ENCODE data around the gene UBE2V1. TPM values are rescaled to one million over a fixed set of nuclear protein-coding genes. Genes with fewer than 3 reads are reported as not detected.
"Not testable (repeated sequence)": the region's sequence is repeated elsewhere in the genome, so short reads cannot be mapped to it uniquely, and the experiment has no call there.

The UBE2V1 gene
- total RNA-seq, 1 experiment from 2014 or later: 212 TPM

DNA sequence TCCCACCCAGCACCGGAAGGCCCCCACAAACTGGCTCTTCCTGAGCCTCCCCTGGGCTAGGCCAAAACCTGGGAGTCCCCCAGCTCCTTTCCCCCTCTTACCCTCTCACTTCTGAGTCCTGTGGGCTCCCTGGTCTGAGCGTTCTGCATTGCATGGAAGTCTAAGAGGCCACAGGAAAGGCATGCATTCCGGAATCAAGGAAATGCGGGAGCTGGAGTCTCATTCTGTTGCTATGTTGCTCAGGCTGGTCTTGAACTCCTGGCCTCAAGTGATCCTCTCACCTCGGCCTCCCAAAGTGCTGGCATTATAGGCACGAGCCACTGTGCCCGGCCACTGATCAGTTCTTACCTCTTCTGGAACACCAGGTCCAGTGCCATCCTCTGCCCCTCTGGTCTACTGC is 45.9 kb downstream of the UBE2V1 start:
- Mint-ChIP-seq H3K27me3 (ENCODE audit: unreplicated experiment) (peaks cover 28% of the 10 kb centered on the region), H3K36me3 (ENCODE audit: insufficient read depth, unreplicated experiment) (no peaks in the 10 kb centered on the region), H3K27ac (ENCODE audit: unreplicated experiment) (no peak overlapping the region), H3K9me3 (ENCODE audit: low read depth, unreplicated experiment) (no peaks in the 10 kb centered on the region), H3K4me3 (ENCODE audit: low read depth, unreplicated experiment) (no peak overlapping the region), H3K4me1 (ENCODE audit: low read depth, unreplicated experiment) (peaks cover 9% of the 10 kb centered on the region)
- no peak for DNase-seq
- intact Hi-C loops (cut with micrococcal nuclease; ENCODE audit: unreplicated experiment): no loop called here
- TF ChIP-seq, protein P1, sequence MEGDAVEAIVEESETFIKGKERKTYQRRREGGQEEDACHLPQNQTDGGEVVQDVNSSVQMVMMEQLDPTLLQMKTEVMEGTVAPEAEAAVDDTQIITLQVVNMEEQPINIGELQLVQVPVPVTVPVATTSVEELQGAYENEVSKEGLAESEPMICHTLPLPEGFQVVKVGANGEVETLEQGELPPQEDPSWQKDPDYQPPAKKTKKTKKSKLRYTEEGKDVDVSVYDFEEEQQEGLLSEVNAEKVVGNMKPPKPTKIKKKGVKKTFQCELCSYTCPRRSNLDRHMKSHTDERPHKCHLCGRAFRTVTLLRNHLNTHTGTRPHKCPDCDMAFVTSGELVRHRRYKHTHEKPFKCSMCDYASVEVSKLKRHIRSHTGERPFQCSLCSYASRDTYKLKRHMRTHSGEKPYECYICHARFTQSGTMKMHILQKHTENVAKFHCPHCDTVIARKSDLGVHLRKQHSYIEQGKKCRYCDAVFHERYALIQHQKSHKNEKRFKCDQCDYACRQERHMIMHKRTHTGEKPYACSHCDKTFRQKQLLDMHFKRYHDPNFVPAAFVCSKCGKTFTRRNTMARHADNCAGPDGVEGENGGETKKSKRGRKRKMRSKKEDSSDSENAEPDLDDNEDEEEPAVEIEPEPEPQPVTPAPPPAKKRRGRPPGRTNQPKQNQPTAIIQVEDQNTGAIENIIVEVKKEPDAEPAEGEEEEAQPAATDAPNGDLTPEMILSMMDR (IDR thresholded peaks at IDR 0.05; ENCODE audit: unreplicated experiment): no peak
- no TSS peak for BruUV-seq (replicated peaks)
- CTCF ChIA-PET: interaction anchor here (0.6 kb wide), 1 partner anchor 1781 kb away, joined by 3 read pairs; no protein-coding TSS in a partner anchor

DNA sequence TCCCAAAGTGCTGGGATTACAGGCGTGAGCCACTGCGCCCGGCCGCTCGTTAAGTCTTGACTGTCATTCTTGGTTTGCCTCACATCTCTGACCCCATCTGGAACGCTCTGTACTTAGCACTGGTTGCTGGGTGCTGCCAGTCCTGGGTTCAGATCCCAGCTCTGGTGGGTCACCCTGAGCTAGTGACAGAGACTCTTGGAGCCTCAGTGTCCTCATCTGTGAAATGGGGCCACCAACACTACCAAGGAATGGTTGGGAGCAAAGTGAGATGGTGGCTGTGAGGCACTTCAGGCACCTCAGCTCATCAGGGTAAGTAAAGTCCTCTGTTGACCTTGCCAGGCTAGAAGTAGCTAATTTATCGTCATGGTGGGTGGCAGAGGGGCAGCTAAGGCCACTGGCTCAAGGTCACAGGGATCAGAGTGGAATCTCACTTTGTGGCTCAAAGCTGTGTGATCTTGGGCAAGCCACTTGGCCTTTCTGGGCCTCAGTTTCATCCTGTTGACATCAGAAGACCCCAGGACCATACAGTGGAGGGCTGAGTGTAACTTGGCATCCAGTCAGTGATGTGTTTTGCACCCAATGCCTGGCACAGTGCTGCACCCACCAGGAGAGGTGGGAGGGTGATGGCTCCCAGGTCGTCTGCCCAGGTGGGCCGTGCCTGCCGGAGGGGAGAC is 46.7 kb downstream of the UBE2V1 start:
- Mint-ChIP-seq H3K4me1 (ENCODE audit: low read depth, unreplicated experiment) (peaks cover 5% of the 10 kb centered on the region), H3K36me3 (ENCODE audit: insufficient read depth, unreplicated experiment) (no peaks in the 10 kb centered on the region), H3K27me3 (ENCODE audit: unreplicated experiment) (peaks cover 21% of the 10 kb centered on the region), H3K9me3 (ENCODE audit: low read depth, unreplicated experiment) (no peaks in the 10 kb centered on the region), H3K4me3 (ENCODE audit: low read depth, unreplicated experiment) (no peak overlapping the region), H3K27ac (ENCODE audit: unreplicated experiment) (no peak overlapping the region)
- intact Hi-C loops (cut with micrococcal nuclease; ENCODE audit: unreplicated experiment): no loop called here
- TF ChIP-seq, protein P1 (IDR thresholded peaks at IDR 0.05; ENCODE audit: unreplicated experiment): no peak
- no peak for DNase-seq
- BruUV-seq (replicated peaks): no TSS peak
- CTCF ChIA-PET: interaction anchor here (0.5 to 1.3 kb wide), 4 partner anchors 12 to 929 kb away, joined by 3 to 12 read pairs (median 3); no protein-coding TSS in a partner anchor

DNA sequence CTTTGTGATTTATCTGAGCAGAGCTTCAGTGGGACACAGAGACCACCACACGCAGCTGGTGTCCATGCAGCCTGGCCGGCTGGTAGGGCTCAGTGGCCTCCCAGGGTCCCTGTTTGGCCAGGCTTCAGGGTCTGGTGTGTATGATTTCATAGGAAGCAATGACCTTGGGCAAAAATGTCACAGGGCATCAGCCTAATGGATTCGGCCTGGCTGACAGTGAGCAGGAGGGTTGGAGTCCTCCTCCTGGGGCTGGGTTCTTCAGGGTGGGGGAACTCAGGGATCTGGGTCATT is 47.7 kb downstream of the UBE2V1 start:
- intact Hi-C loops (cut with micrococcal nuclease; ENCODE audit: unreplicated experiment): no loop called here
- TF ChIP-seq, protein P1 (IDR thresholded peaks at IDR 0.05; ENCODE audit: unreplicated experiment): no peak
- H3K4me3 Mint-ChIP-seq (ENCODE audit: low read depth, unreplicated experiment): no peak overlapping the region
- H3K27ac Mint-ChIP-seq (ENCODE audit: unreplicated experiment): no peak overlapping the region
- no peaks in the 10 kb centered on the region for H3K36me3 Mint-ChIP-seq (ENCODE audit: insufficient read depth, unreplicated experiment)
- no peaks in the 10 kb centered on the region for H3K4me1 Mint-ChIP-seq (ENCODE audit: low read depth, unreplicated experiment)
- peaks cover 21% of the 10 kb centered on the region for H3K27me3 Mint-ChIP-seq (ENCODE audit: unreplicated experiment)
- H3K9me3 Mint-ChIP-seq (ENCODE audit: low read depth, unreplicated experiment): no peaks in the 10 kb centered on the region
- CTCF ChIA-PET: interaction anchor here (0.6 to 1.3 kb wide), 4 partner anchors 11 to 98 kb away, joined by 3 to 12 read pairs (median 4); no protein-coding TSS in a partner anchor
- DNase-seq: no peak
- no TSS peak for BruUV-seq (replicated peaks)

DNA sequence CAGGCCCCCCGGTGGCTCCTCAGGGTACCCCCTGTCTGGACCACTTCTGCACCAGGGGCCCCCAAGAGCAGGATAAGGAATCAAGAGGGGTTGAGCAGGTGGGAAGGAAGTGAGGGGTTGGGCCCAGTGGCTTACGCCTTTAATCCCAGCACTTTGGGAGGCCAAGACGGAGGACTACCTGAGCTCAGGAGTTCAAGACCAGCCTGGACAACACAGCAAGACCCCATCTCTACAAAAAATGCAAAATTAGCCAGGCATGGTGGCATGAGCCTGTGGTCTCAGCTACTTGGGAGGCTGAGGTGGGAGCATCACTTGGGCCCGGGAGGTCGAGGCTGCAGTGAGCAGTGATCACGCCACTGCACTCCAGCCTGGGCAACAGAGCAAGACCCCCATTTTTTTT is 49.2 kb downstream of the UBE2V1 start:
- H3K9me3 Mint-ChIP-seq (ENCODE audit: low read depth, unreplicated experiment); DNase-seq; H3K27ac Mint-ChIP-seq (ENCODE audit: unreplicated experiment); H3K36me3 Mint-ChIP-seq (ENCODE audit: insufficient read depth, unreplicated experiment); H3K4me1 Mint-ChIP-seq (ENCODE audit: low read depth, unreplicated experiment); H3K27me3 Mint-ChIP-seq (ENCODE audit: unreplicated experiment); H3K4me3 Mint-ChIP-seq (ENCODE audit: low read depth, unreplicated experiment); intact Hi-C loops (cut with micrococcal nuclease; ENCODE audit: unreplicated experiment); BruUV-seq (replicated peaks): not testable (repeated sequence)
- CTCF ChIA-PET: interaction anchor here (0.6 to 1.1 kb wide), 2 partner anchors 8 to 92 kb away, joined by 3 read pairs; no protein-coding TSS in a partner anchor
